Activated CD4-positive, alpha-beta T cell treated with anti-CD3 and anti-CD28 coated beads, Interleukin-2, Interleukin-4, amounts not matched to agents 100 ng/mL and 50 ng/mL, durations not matched to agents 16 hours and 8 hours (primary cell): Measurements from ENCODE around the gene HDLBP.

Experiments used
- DNase-seq: peaks from one replicate; pipeline ENCODE4 v3.0.0-alpha.2; 2020; ENCODE audit warnings: low spot score

Gene HDLBP

DNA sequence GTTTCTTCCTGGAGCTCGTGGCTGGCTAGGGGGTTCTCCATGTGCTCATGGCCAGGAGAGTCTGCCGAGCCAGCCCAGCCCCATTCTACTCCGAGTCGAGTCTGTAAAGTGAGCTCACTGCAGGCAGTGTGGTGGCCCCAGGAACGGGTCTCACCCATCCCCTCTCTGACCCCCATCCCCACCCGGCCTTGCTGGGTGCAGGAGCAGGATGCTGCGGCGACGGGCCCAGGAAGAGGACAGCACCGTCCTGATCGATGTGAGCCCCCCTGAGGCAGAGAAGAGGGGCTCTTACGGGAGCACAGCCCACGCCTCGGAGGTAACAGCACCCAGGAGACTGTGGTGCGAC lies 125.6 kb downstream of the HDLBP start:
- DNase-seq = no peak

DNA sequence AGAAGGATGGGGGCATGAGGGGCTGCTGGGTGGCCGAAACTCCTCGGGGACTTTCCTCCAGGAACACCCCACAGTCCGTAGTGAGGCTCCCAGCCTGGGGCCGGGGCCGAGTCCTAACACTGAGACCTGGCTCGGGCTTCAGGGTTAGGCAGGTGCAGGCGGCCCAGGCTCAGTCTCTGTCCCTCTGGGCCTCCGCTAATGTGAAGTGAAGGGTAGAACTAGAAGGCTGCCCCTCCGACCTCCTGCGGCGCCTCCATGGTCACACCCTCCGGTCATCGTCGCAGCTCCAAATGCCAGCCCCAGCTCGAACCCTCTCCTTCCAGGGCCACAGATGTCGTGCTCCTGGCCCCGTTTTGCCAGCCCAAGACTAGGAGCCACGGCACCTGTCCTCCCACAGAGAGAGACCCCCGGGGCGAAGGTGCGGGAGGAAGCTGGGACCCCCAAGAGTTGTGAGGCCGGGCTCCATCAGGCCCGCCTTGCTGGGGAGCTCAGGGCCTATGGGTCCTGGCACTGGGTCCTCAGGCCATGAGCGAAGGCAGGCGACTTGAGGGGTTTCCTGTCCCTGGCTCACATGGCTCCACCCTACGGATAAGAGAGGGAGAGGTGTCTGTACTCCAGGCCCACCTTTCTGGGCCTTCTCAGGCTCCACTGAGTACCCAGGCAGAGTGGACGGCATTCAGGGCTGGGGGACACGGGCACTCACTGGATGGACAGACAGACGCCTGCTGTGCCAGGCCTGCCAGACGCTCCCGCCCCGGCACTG lies 126.2 kb downstream of the HDLBP start:
- no peak for DNase-seq

DNA sequence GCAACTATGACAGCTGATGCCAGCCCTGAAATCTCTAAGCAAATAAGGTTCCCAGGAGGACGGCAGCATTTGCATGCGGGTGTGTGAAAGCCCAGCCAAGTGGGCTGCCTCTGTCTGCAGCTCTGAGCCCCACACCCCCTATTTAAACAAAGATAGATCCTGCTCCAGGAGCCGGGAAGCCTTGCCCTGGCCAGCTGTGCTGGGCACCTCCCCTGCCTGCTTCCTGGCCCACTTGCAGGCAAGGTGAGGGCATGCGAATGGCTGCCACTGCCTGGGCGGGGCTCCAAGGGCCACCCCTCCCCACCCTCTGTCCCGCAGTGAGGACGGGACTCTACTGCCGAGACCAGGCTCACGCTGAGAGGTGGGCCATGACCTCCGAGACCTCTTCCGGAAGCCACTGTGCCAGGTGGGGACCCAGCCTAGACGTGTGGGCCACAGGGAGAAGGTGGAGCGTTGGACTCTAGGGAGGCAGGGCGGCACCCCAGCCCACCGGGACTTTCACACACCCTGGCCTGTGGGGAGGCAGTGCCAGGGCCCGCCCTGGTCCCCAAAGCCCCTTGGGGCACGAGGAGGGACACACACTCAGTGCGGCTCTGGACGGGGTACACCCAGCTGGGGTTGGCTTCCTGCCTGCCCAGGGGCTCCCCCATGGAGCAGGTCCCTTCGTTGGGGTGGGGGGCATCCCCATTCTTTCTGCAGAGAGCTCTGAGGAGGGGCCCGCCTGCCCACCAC lies 126.9 kb downstream of the HDLBP start, which contains the start of gene ANO7:
ANO7 (plus strand) TSS at position 317 of the 732 bp plus-strand sequence. CDS start 1,387 bp downstream, outside the sequence.
- no peak for DNase-seq

DNA sequence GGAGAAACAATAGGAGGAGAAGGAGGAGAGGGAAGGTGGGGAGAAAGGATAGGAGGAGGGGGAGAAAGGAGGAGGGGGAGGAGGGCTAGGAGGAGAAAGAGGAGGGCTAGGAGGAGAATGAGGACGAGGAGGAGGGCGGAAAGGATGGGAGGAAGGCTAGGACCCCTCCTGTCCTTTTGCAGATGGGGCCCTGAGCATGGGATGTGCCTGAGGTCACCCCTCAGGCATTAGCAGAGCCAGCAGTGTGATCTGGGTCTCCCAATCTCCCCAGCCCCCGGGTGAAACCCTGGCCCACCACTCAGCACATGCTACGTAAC lies 127.6 kb downstream of the HDLBP start:
- DNase-seq = no peak

DNA sequence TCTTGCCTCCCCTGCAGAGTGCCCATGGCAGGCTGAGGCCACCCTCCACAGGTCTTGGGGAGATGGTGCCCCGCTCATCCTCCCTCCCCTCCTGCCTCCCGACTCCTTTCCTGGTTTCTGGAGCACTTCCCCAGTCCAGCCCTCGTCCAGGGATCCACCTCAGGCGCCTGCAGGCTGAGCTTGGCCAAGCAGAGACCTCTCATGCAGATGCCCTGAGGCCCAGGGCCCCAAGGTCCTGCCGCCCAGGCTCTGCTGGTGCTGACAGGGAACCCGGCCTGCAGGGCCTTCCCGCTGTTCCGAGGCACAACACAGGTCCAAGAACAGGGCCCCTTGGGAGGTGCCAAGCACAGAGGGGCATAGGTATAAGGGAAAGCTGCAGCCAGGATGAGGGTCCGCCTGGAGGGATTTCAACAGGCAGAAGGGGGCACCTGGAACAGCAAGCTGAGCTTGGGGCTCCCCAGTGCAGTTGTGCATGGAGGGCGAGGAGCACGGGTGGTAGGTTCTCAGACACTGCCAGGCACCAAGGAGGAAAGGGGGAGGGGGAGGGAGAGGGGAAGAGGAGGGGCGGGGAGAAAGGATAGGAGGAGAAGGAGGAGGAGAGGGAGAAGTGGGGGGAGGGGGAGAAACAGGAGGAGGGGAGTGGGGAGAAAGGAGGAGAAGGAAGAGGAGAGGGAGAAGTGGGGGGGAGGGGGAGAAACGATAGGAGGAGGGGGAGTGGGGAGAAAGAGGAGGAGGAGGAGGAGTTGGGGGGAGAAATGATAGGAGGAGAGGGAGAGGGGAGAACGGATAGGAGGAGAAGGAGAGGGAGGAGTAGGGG lies 128.2 kb downstream of the HDLBP start:
- no peak for DNase-seq

DNA sequence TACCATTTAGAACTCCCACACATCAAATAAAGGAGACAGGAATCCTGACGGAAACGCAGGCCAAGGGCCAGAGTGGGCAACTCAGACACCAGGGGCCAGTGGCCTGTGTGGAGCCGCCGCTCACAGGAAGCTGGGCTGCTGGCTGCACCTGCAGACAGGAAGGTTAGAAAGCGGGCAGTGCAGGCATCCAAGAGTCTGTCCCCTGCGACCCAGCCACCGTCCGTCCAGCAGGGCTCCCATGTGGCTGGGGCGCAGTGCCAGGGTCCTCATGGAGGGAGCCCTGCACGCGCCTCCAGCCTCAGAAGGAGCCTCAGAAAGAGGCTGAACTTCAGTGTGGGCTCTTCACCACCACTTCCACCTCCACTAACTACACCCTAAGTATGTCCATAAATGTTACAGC lies 129.5 kb downstream of the HDLBP start:
- DNase-seq = no peak

DNA sequence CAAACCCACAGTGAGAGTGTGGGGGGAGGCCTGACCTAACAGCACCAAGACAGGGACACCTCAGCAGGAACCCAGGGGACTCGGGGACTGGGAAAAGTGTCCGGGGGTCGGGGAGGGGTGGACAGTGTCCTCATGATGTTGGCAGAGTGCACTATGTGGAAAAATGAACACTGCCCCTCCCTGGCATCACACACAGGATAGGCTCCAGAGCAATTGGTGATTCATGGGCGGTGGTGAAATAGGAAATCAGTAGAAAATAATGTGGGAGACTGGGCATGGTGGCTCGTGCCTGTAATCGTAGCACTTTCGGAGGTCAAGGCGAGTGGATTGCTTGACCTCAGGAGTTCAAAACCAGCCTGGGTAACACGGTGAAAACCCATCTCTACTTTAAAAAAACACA lies 130.6 kb downstream of the HDLBP start:
- DNase-seq = no peak

DNA sequence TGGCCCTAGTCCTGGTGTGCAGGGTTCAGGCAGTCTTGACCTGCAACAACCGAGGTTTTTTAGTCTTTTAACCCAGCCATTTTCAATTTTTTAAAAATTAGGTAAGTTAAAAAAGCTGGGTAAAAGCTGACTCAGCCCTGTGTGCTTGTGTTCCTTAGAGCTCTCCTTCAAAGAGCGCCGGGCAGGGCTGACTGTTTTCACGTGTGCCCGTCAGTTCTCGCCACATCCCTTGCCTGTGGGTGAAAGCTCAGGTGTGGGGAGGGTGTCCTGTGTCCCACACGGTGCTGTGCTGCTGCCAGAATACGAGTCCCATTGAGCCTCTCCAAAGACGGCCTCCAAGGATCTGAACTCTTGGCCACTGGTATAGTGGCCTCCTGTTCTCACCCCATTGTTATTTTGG lies 132.3 kb downstream of the HDLBP start:
- DNase-seq = no peak

DNA sequence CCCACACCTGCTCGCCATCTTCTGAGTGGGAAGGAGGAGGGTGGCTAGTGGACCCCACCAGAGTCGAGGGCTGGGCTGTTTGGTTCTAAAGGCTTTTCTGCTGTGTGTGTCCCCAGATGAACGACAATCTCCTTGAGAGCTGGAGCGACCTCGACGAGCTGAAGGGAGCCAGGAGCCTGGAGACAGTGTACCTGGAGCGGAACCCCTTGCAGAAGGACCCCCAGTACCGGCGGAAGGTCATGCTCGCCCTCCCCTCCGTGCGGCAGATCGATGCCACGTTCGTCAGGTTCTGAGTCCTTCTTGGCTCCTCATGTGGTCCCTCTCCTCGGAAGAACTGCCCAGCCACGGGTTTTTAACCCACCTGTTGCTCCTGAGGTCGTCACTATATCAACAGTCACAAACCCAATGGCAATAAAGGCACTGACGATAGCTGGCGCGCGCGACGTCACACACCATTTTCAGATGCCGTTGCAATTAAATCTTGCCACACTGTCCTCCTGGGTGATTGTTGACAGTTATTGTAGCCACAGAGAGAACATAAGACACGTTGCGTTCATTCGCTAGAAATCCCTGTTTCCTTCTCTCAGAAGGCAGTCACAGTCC lies 132.8 kb downstream of the HDLBP start:
- no peak for DNase-seq

DNA sequence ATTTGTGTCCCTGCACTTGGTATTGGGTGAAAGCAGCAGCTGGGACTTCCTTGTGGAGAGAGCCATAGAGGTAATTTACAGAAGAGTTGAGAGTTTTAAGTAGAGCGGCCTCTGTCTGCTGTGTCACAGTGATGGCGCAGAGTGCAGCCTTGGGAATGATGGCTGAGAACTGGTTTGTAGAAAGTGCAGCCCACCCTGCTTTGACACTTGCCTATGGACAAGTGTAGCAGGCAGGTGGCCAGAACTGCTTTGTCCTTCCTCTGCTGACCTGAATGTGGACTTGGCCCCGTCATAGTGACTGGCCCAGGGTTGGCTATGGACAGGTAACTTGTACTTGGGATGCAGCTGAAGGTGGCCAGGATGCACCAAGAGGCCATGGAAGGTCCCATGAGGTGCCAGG lies 133.3 kb downstream of the HDLBP start:
- no peak for DNase-seq

DNA sequence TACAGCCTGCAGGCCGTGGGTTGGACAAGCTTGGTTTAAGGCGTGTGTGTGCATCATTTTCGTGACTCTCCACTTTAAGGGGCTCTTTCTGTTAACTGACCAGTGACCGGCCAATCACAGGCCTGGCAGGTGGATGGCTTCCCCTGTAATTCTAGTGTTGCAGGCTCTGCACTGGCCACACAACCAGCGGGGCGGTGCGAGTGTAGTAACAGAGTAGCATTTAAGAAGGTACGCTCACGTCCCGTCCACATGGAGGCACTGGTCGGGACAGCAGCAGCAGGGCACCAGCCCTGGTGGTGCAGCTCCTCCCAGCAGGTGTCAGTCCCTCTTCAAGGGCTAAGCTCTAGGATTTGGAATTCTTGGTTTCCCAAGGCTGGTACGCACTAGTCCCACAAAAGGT lies 135.0 kb downstream of the HDLBP start:
- no peak for DNase-seq

DNA sequence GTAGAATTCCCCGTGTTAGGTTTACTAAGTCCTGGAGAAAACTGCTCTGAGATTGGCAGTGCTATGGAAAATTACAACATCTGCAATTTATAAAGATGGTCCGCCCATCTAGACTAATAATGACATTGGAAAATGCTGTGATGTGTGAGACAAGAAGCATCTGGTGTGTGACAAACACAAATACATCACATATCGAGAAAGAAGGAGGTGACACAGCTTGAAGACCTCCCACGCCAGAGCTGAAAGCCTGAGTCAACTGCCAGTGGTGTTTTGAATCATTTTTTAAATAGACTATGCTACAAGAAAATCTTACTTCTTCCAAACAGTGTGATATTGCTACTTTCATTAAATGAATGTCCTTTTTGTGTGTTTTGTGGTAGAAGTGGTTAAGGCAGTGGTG lies 135.6 kb downstream of the HDLBP start:
- peak; percentile 74 for DNase-seq

DNA sequence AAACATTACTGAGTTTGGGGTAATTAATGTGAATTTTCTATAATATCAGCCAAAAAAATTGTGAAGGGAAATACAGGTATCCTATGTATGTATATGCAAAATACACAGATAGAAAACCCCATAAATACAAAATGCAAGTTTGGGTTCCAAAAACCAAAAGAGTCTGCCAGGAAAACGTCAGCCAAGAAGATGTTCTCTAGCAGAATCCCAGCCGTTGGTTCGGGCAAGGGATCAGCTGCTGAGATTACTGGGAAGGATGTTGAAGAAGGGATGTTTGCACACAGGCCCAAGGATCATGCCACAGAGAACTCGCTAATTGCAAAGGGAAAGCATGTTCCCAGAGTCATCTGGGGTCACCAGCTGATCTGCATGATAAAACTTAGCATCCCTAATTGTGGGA lies 136.5 kb downstream of the HDLBP start:
- no peak for DNase-seq

DNA sequence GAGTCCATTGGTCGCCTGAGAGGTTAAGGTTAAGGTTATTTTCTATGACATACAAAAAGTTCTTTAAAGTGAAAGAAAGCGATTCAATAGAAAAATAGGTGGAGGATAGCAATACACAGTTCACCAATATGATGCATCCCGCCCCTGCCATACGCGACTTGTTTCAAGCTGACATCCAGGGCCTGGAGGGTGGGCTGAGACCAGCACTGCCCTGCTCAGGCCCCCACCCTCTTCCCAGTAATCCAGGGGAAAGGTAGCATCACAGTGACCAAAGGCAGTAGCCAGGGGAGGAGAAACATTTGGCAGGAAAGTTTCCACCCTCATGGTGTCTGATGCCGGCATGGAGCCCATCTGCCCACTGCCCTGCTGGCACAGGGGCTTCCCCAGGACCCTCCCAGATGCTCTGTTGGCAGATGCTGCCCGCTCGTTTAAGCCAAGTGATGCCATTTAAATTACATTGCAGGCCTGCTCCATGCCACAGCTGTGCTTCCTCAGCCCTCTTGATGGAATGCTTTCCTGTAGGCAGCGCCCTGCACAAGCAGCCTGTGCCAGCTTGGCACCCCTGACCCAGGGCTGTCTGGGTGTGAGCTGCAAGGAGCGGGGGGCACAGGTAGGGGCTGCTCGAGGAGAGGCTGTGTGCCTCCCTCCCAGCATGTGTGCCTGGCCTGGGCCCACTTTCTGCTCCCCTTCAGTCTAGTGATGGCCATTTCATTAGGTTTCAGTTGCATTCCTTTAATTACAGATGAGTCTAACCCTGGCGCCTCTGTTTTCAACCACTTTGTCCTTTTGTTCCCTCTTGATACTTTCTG lies 137.7 kb downstream of the HDLBP start:
- no peak for DNase-seq
